Measurements from ENCODE around the gene TATDN3. TPM values are rescaled to one million over a fixed set of nuclear protein-coding genes. Genes with fewer than 3 reads are reported as not detected.

TATDN3 gene
- total and polyA plus RNA-seq, 9 of the 15 experiments (the other 6 are each of a cell fraction or from before 2014, with no cell fraction given): 18.3 to 79.9 (median 28.2) TPM

DNA sequence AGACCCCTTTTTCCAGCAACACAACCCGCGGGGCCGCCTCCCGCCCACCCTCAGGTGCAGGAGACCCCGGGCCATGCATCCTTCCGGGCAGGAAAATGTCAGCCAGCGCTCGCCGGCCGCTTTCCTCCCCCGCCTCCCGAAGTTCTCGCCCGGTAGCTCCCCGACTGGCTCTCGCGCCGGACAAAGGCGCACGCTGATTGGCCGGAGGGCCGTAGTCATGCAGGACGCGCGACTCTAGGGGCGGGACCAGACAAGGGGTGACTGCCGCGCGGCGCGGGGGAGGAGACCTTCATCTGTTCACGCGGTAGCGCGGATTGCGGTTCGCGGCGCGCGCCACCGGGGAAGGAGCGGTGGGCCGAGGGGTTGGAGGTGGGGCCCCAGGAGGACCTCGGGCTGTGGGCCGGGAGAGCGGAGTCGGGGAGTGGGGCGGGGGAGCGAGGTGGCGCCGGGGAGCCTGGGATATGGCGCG lies 66.3 kb downstream of the TATDN3 start, which contains the start of gene FLVCR1 (continued):
- no peak for TF ChIP-seq MCM7 (IDR thresholded peaks at IDR 0.05)
- TF ChIP-seq, protein P1, sequence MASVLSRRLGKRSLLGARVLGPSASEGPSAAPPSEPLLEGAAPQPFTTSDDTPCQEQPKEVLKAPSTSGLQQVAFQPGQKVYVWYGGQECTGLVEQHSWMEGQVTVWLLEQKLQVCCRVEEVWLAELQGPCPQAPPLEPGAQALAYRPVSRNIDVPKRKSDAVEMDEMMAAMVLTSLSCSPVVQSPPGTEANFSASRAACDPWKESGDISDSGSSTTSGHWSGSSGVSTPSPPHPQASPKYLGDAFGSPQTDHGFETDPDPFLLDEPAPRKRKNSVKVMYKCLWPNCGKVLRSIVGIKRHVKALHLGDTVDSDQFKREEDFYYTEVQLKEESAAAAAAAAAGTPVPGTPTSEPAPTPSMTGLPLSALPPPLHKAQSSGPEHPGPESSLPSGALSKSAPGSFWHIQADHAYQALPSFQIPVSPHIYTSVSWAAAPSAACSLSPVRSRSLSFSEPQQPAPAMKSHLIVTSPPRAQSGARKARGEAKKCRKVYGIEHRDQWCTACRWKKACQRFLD (CRISPR knock-in tag; IDR thresholded peaks at IDR 0.05): no peak
- peak in 1 of 2 experiments; percentile 6; a peak in 1 of 4 replicates for TF ChIP-seq KDM1A (IDR thresholded peaks at IDR 0.05)
- no peak for TF ChIP-seq PHTF2 (CRISPR knock-in tag; IDR thresholded peaks at IDR 0.05)
- TF ChIP-seq KDM5B (IDR thresholded peaks at IDR 0.05; ENCODE audit: insufficient replicate concordance, low read depth, low read length): peak; percentile 83
- no peak for TF ChIP-seq ZNF316 (IDR thresholded peaks at IDR 0.05)
- TF ChIP-seq, protein P2, sequence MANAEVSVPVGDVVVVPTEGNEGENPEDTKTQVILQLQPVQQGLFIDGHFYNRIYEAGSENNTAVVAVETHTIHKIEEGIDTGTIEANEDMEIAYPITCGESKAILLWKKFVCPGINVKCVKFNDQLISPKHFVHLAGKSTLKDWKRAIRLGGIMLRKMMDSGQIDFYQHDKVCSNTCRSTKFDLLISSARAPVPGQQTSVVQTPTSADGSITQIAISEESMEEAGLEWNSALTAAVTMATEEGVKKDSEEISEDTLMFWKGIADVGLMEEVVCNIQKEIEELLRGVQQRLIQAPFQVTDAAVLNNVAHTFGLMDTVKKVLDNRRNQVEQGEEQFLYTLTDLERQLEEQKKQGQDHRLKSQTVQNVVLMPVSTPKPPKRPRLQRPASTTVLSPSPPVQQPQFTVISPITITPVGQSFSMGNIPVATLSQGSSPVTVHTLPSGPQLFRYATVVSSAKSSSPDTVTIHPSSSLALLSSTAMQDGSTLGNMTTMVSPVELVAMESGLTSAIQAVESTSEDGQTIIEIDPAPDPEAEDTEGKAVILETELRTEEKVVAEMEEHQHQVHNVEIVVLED (CRISPR knock-in tag; IDR thresholded peaks at IDR 0.05): peak; percentile 31; the same call in 1 of the 2 replicates
- TF ChIP-seq FIP1L1 (IDR thresholded peaks at IDR 0.05; ENCODE audit: low read depth, low read length, poor library complexity, severe bottlenecking): peak; percentile 90
- TF ChIP-seq, protein P3, sequence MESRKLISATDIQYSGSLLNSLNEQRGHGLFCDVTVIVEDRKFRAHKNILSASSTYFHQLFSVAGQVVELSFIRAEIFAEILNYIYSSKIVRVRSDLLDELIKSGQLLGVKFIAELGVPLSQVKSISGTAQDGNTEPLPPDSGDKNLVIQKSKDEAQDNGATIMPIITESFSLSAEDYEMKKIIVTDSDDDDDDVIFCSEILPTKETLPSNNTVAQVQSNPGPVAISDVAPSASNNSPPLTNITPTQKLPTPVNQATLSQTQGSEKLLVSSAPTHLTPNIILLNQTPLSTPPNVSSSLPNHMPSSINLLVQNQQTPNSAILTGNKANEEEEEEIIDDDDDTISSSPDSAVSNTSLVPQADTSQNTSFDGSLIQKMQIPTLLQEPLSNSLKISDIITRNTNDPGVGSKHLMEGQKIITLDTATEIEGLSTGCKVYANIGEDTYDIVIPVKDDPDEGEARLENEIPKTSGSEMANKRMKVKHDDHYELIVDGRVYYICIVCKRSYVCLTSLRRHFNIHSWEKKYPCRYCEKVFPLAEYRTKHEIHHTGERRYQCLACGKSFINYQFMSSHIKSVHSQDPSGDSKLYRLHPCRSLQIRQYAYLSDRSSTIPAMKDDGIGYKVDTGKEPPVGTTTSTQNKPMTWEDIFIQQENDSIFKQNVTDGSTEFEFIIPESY (CRISPR knock-in tag; IDR thresholded peaks at IDR 0.05): peak; percentile 47; the same call in 1 of the 2 replicates
- TF ChIP-seq U2AF1 (optimal IDR thresholded peaks at IDR 0.05; ENCODE audit: low read depth, low read length): peak; percentile 19
- TF ChIP-seq, protein P4, sequence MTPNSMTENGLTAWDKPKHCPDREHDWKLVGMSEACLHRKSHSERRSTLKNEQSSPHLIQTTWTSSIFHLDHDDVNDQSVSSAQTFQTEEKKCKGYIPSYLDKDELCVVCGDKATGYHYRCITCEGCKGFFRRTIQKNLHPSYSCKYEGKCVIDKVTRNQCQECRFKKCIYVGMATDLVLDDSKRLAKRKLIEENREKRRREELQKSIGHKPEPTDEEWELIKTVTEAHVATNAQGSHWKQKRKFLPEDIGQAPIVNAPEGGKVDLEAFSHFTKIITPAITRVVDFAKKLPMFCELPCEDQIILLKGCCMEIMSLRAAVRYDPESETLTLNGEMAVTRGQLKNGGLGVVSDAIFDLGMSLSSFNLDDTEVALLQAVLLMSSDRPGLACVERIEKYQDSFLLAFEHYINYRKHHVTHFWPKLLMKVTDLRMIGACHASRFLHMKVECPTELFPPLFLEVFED (CRISPR knock-in tag; conservative IDR thresholded peaks at IDR 0.05): no peak; the same call in 1 of the 2 replicates
- TF ChIP-seq, protein P5, sequence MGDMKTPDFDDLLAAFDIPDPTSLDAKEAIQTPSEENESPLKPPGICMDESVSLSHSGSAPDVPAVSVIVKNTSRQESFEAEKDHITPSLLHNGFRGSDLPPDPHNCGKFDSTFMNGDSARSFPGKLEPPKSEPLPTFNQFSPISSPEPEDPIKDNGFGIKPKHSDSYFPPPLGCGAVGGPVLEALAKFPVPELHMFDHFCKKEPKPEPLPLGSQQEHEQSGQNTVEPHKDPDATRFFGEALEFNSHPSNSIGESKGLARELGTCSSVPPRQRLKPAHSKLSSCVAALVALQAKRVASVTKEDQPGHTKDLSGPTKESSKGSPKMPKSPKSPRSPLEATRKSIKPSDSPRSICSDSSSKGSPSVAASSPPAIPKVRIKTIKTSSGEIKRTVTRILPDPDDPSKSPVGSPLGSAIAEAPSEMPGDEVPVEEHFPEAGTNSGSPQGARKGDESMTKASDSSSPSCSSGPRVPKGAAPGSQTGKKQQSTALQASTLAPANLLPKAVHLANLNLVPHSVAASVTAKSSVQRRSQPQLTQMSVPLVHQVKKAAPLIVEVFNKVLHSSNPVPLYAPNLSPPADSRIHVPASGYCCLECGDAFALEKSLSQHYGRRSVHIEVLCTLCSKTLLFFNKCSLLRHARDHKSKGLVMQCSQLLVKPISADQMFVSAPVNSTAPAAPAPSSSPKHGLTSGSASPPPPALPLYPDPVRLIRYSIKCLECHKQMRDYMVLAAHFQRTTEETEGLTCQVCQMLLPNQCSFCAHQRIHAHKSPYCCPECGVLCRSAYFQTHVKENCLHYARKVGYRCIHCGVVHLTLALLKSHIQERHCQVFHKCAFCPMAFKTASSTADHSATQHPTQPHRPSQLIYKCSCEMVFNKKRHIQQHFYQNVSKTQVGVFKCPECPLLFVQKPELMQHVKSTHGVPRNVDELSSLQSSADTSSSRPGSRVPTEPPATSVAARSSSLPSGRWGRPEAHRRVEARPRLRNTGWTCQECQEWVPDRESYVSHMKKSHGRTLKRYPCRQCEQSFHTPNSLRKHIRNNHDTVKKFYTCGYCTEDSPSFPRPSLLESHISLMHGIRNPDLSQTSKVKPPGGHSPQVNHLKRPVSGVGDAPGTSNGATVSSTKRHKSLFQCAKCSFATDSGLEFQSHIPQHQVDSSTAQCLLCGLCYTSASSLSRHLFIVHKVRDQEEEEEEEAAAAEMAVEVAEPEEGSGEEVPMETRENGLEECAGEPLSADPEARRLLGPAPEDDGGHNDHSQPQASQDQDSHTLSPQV (IDR thresholded peaks at IDR 0.05): no peak
- peak; percentile 32 for TF ChIP-seq TAF9B (IDR thresholded peaks at IDR 0.05; ENCODE audit: partially characterized antibody)
- no peak for TF ChIP-seq SRSF1 (IDR thresholded peaks at IDR 0.05; ENCODE audit: low read depth, low read length)
- TF ChIP-seq, protein P6, sequence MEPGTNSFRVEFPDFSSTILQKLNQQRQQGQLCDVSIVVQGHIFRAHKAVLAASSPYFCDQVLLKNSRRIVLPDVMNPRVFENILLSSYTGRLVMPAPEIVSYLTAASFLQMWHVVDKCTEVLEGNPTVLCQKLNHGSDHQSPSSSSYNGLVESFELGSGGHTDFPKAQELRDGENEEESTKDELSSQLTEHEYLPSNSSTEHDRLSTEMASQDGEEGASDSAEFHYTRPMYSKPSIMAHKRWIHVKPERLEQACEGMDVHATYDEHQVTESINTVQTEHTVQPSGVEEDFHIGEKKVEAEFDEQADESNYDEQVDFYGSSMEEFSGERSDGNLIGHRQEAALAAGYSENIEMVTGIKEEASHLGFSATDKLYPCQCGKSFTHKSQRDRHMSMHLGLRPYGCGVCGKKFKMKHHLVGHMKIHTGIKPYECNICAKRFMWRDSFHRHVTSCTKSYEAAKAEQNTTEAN (CRISPR knock-in tag; IDR thresholded peaks at IDR 0.05): no peak
- TF ChIP-seq ZNF507 (tag; conservative IDR thresholded peaks at IDR 0.05): no peak
